Activated T-cell treated with anti-CD3 and anti-CD28 coated beads, Interleukin-2, amount 50 U/mL, for 4 hours (primary cell): ENCODE data around the gene SF3A2. TPM values are rescaled to one million over a fixed set of nuclear protein-coding genes. Genes with fewer than 3 reads are reported as not detected.

ENCODE experiments used
- ATAC-seq, 2 donors: fragments of 200-7000 bp; cut with Tn5 transposase; one replicate each; pipeline ENCODE4 v1.10.0; 2021
- DNase-seq: peaks from one replicate; pipeline ENCODE4 v3.0.0-alpha.2; 2020
- H3K27me3 Mint-ChIP-seq: one replicate; pipeline ENCODE4 v1.8.0; 2021; ENCODE audit warnings: low read depth, mixed read lengths
- H3K36me3 Mint-ChIP-seq: one replicate; pipeline ENCODE4 v1.8.0; 2022; ENCODE audit warnings: mixed read lengths; ENCODE audit not compliant: insufficient read depth
- H3K4me1 Mint-ChIP-seq: one replicate; pipeline ENCODE4 v1.8.0; 2021; ENCODE audit warnings: low read depth, mixed read lengths
- H3K4me3 Mint-ChIP-seq: one replicate; pipeline ENCODE4 v1.8.0; 2021; ENCODE audit warnings: mild to moderate bottlenecking, moderate library complexity, mixed read lengths
- H3K9me3 Mint-ChIP-seq: one replicate; pipeline ENCODE4 v1.8.0; 2021; ENCODE audit warnings: mixed read lengths
- total RNA-seq, 3 donors: library from RNA; stranded (reverse); gene quantifications; one replicate each; pipeline ENCODE4 v1.2.1, GENCODE V29; 2021

Gene SF3A2
- total RNA-seq, 3 donors from 2014 or later = 174 to 195 (median 179) TPM

GRCh38 chr19:2215281-2215751, 21.3 kb upstream of the SF3A2 start:
- no peaks in the 10 kb centered on the region for H3K9me3 Mint-ChIP-seq
- ATAC-seq = peak; percentile 69 to 74
- H3K4me3 Mint-ChIP-seq = no peak overlapping the region
- DNase-seq = peak; percentile 31
- peaks cover 16% of the 10 kb centered on the region for H3K36me3 Mint-ChIP-seq
- no peaks in the 10 kb centered on the region for H3K27me3 Mint-ChIP-seq
- peaks cover 13% of the 10 kb centered on the region for H3K4me1 Mint-ChIP-seq

DNA sequence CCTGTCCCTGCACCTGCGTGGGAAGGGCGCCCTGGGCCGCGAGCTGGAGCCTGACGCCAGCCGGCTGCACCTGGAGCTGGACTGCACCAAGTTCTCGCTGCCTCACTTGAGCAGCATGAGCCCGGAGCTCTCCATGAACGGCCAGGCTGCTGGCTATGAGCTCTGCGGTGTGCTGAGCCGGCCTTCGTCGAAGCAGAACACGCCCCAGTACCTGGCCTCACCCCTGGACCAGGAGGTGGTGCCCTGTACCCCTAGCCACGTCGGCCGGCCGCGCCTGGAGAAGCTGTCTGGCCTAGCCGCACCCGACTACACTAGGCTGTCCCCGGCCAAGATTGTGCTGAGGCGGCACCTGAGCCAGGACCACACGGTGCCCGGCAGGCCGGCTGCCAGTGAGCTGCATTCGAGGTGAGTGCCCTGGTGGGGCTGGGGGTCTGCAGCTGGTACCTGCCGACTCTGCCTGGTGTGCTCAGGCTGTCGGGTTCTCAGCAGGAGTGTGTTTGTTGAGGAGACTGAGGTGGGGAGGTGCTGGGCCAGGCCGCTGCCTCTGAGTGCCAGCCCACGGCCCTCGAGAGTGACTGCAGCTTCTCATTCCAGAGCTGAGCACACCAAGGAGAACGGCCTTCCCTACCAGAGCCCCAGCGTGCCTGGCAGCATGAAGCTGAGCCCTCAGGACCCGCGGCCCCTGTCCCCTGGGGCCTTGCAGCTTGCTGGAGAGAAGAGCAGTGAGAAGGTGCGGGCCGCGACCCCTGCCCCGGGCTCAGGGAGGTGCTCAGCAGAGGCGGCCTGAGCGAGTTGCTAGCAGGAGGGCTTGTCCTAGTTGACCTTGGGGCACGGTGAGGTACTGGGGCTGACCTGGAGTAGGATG, 20.0 kb upstream of the SF3A2 start:
- H3K9me3 Mint-ChIP-seq = no peaks in the 10 kb centered on the region
- H3K4me3 Mint-ChIP-seq = no peak overlapping the region
- peaks cover 18% of the 10 kb centered on the region for H3K36me3 Mint-ChIP-seq
- no peaks in the 10 kb centered on the region for H3K27me3 Mint-ChIP-seq
- ATAC-seq (no peak), DNase-seq (no peak)
- H3K4me1 Mint-ChIP-seq = peaks cover 13% of the 10 kb centered on the region

DNA sequence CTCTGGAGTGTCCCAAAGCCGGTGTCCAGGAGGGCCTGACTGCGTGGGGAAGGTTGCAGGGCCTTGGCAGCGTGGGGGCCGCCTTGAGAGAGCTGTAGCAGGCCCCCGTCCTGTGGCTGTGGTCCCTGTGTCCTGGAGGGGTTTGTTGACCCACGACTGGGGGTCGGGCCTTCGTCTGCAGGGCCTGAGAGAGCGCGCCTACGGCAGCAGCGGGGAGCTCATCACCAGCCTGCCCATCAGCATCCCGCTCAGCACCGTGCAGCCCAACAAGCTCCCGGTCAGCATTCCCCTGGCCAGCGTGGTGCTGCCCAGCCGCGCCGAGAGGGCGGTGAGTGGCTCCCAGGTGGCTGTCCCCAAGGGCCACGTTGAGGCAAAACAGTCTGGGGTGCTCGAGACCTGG, 19.0 kb upstream of the SF3A2 start:
- ATAC-seq (no peak), DNase-seq (no peak)
- peaks cover 13% of the 10 kb centered on the region for H3K4me1 Mint-ChIP-seq
- H3K27me3 Mint-ChIP-seq = no peaks in the 10 kb centered on the region
- no peaks in the 10 kb centered on the region for H3K9me3 Mint-ChIP-seq
- peaks cover 14% of the 10 kb centered on the region for H3K36me3 Mint-ChIP-seq
- H3K4me3 Mint-ChIP-seq = no peak overlapping the region

GRCh38 chr19:2219726-2220125, 16.9 kb upstream of the SF3A2 start:
- ATAC-seq = no peak
- Mint-ChIP-seq H3K4me1 (peaks cover 12% of the 10 kb centered on the region), H3K36me3 (peaks cover 18% of the 10 kb centered on the region), H3K27me3 (no peaks in the 10 kb centered on the region), H3K4me3 (no peak overlapping the region), H3K9me3 (no peaks in the 10 kb centered on the region)
- no peak for DNase-seq

DNA sequence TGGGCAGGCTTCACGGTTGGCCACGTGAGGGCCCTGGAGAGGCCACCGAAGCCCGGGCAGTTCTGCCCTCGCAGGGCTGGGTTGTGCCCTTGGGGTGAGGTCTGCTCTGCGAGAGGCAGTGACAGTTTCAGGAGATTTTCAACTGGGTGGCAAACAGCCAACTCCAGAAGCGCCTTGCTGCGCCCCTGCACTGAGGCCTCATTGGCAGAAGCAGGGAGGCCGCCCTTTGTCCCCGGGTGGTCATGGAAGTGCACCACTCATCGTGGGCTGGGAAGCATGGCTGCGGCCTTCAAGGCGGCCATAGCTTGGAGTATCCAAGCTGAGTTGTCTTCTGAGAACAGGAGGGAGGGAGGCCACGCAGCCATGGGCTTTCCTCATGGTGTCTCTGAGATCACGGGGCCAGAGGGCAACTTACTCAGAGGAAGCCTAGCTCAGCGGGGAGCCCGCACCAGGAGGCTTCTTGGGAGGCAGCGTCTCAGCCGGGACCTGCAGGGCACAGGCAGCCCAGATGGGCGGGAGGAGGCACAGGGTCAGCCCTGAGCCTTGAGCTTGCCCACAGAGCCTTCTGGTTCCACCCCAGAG, 15.3 kb upstream of the SF3A2 start:
- no peak for ATAC-seq
- H3K36me3 Mint-ChIP-seq = peaks cover 17% of the 10 kb centered on the region
- H3K27me3 Mint-ChIP-seq = no peaks in the 10 kb centered on the region

GRCh38 chr19:2221918-2222317, 14.7 kb upstream of the SF3A2 start:
- H3K4me3 Mint-ChIP-seq = no peak overlapping the region
- peaks cover 17% of the 10 kb centered on the region for H3K36me3 Mint-ChIP-seq
- H3K27me3 Mint-ChIP-seq = no peaks in the 10 kb centered on the region
- H3K4me1 Mint-ChIP-seq = peaks cover 3% of the 10 kb centered on the region
- ATAC-seq (no peak), DNase-seq (no peak)
- H3K9me3 Mint-ChIP-seq = no peaks in the 10 kb centered on the region

More for the DNA sequence above, 15.3 kb upstream of the SF3A2 start:
- DNase-seq = no peak
- Mint-ChIP-seq H3K4me3 (no peak overlapping the region), H3K9me3 (no peaks in the 10 kb centered on the region), H3K4me1 (peaks cover 3% of the 10 kb centered on the region)

DNA sequence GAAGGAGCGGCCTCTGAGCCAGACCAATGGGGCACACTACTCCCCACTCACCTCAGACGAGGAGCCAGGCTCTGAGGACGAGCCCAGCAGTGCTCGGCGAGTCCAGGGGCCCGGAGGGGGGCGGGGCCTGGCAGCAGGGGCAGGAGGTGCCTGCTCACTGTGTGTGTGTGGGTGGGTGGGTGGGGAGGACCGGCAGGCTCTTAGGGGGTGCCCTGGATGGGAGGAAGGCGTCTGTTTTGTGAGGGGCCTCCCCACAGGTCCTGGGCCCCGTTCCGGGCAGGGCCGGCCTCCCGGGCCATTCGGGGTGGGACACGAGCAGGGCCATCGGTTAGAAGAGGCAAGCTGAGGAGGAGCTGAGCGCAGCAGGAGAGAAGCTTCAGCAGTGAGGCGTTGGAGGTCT, 13.2 kb upstream of the SF3A2 start:
- DNase-seq (no peak), ATAC-seq (no peak)
- H3K36me3 Mint-ChIP-seq = peaks cover 13% of the 10 kb centered on the region
- no peaks in the 10 kb centered on the region for H3K27me3 Mint-ChIP-seq
- H3K4me1 Mint-ChIP-seq = peaks cover 3% of the 10 kb centered on the region
- H3K9me3 Mint-ChIP-seq = no peaks in the 10 kb centered on the region
- no peak overlapping the region for H3K4me3 Mint-ChIP-seq

DNA sequence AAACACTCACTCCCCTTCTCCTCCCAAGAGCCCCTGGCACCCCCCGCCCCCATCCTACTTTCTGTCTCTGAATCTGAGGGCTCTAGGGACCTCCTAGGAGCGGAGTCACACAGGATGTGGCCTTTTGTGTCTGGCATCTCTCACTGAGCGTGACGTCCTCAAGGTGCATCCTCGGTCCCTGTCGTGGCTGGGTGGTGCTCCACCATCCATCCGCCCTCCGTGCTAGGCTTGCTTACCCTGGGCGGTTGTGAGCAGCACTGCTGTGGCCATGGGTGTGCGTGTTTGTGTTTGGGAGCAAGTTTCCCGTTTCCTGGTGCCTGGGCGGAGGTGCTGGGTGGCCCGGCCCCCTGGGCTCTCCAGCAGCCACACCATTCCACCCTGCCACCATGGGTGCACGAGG, 12.7 kb upstream of the SF3A2 start:
- H3K27me3 Mint-ChIP-seq = no peaks in the 10 kb centered on the region
- H3K36me3 Mint-ChIP-seq = peaks cover 15% of the 10 kb centered on the region
- no peaks in the 10 kb centered on the region for H3K9me3 Mint-ChIP-seq
- H3K4me3 Mint-ChIP-seq = no peak overlapping the region
- peaks cover 3% of the 10 kb centered on the region for H3K4me1 Mint-ChIP-seq
- ATAC-seq (peak in 1 of 2 donors; percentile 22), DNase-seq (no peak)

GRCh38 chr19:2224754-2225349, 11.8 kb upstream of the SF3A2 start:
- DNase-seq (no peak), ATAC-seq (no peak)
- Mint-ChIP-seq H3K4me1 (peaks cover 3% of the 10 kb centered on the region), H3K27me3 (no peaks in the 10 kb centered on the region), H3K4me3 (no peak overlapping the region), H3K9me3 (no peaks in the 10 kb centered on the region), H3K36me3 (peaks cover 20% of the 10 kb centered on the region)

DNA sequence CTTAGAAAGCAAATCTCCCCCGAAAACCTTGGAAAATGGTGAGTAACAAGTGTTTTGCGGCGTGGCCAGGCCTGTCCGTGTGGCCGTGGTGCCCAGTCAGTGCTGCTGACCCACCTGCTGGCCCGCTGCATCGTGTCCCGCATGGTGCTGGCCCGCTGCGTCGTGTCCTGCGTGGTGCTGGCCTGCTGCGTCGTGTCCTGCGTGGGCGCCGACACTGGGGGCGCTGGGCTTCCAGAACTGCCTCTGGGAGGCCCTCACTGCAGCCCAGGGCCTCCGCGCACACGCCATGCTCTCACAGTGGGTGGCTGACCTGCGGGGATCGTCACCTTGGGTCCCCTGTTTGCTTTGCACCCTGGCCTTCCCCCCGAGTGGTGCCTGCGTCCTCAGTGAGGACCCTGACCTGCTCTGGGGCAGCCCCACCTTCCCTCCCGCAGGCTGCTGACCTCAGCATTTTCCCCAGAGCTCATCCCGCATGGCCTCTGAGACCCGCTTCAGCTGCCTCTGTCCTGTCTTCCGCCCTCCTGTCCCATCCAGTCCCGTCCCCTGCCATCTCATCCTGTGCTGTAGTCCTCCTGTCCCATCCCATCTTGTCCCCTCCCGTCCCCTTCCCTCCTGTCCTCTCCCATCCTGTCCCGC, 11.1 kb upstream of the SF3A2 start:
- no peaks in the 10 kb centered on the region for H3K9me3 Mint-ChIP-seq
- H3K4me1 Mint-ChIP-seq = peaks cover 3% of the 10 kb centered on the region
- H3K27me3 Mint-ChIP-seq = no peaks in the 10 kb centered on the region
- DNase-seq (no peak), ATAC-seq (no peak)
- H3K36me3 Mint-ChIP-seq = peaks cover 23% of the 10 kb centered on the region
- no peak overlapping the region for H3K4me3 Mint-ChIP-seq

DNA sequence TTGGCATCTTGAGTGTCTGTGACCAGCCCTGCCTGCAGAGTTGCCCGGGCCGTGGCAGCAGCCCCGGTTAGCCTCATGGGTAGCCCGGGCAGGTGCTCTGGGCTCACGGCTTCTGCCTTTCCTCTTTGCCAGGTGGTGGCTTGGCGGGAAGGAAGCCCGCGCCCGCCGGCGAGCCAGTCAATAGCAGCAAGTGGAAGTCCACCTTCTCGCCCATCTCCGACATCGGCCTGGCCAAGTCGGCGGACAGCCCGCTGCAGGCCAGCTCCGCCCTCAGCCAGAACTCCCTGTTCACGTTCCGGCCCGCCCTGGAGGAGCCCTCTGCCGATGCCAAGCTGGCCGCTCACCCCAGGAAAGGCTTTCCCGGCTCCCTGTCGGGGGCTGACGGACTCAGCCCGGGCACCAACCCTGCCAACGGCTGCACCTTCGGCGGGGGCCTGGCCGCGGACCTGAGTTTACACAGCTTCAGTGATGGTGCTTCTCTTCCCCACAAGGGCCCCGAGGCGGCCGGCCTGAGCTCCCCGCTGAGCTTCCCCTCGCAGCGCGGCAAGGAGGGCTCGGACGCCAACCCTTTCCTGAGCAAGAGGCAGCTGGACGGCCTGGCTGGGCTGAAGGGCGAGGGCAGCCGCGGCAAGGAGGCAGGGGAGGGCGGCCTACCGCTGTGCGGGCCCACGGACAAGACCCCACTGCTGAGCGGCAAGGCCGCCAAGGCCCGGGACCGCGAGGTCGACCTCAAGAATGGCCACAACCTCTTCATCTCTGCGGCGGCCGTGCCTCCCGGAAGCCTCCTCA, 10.4 kb upstream of the SF3A2 start:
- Mint-ChIP-seq H3K36me3 (peaks cover 20% of the 10 kb centered on the region), H3K27me3 (no peaks in the 10 kb centered on the region), H3K4me1 (peaks cover 3% of the 10 kb centered on the region), H3K9me3 (no peaks in the 10 kb centered on the region), H3K4me3 (no peak overlapping the region)
- ATAC-seq (no peak), DNase-seq (no peak)

GRCh38 chr19:2226840-2227360, 9.7 kb upstream of the SF3A2 start:
- H3K4me3 Mint-ChIP-seq = no peak overlapping the region
- H3K9me3 Mint-ChIP-seq = no peaks in the 10 kb centered on the region
- no peaks in the 10 kb centered on the region for H3K27me3 Mint-ChIP-seq
- ATAC-seq (no peak), DNase-seq (no peak)
- H3K4me1 Mint-ChIP-seq = peaks cover 3% of the 10 kb centered on the region
- H3K36me3 Mint-ChIP-seq = peaks cover 19% of the 10 kb centered on the region

- Mint-ChIP-seq H3K36me3 (peaks cover 21% of the 10 kb centered on the region), H3K4me1 (peaks cover 3% of the 10 kb centered on the region), H3K4me3 (no peak overlapping the region), H3K27me3 (no peaks in the 10 kb centered on the region), H3K9me3 (no peaks in the 10 kb centered on the region)
- no peak for ATAC-seq
- no peak for DNase-seq
Measured at GRCh38 chr19:2227415-2228156, 9.0 kb upstream of the SF3A2 start.
